Measurements from ENCODE around the gene RFK. TPM values are rescaled to one million over a fixed set of nuclear protein-coding genes. Genes with fewer than 3 reads are reported as not detected.

RFK gene
- total and polyA plus RNA-seq, 9 of the 15 experiments (the other 6 are each of a cell fraction or from before 2014, with no cell fraction given): 3.8 to 51.1 (median 14.8) TPM

DNA sequence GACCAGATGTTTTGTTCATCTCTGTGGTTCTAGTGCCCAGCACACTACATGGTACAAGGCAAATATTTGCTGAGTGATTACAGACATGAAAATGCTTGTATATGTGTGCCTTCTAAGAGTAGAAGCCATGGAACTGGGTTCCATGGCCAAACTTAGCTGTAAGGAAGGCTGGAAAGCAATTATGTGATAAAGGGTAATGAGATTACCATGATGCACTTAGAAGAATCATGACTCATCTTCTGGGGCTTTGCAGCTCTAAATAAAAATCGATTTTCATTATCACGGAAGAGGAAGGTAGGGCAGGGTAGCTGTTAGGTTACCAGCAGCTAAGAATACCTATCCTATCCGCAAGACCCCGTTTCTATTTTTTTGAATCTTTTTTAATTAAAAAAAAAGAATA lies 28.0 kb downstream of the RFK start:
- Histone ChIP-seq H4K20me1 (replicated peaks; ENCODE audit: control insufficient read depth, insufficient read depth, low read length) (no peaks in the 10 kb centered on the region), H3K79me2 (ENCODE audit: control insufficient read depth, insufficient read depth, low read length) (no peaks in the 10 kb centered on the region), H3K9ac (ENCODE audit: insufficient read depth in 1 of 2, low read depth in 2 of 2, low read length in 2 of 2) (no peak overlapping the region), H2AFZ (ENCODE audit: low read depth, low read length) (no peak overlapping the region), H3K4me1 (replicated peaks in 1 of 2; ENCODE audit: control insufficient read depth in 2 of 2, insufficient read depth in 2 of 2, low read length in 2 of 2) (peaks cover 0 to 13% of the 10 kb centered on the region in 2 experiments; a peak in 3 of 5 replicates), H3K4me3 (no peak overlapping the region), H3K9me1 (ENCODE audit: control insufficient read depth, insufficient read depth, low read length) (no peaks in the 10 kb centered on the region), H3K9me3 (replicated peaks; ENCODE audit: control insufficient read depth, insufficient read depth, low read depth, low read length) (no peaks in the 10 kb centered on the region), H3K27me3 (ENCODE audit: control insufficient read depth in 2 of 2, insufficient read depth in 2 of 2, low read length in 2 of 2) (no peaks in the 10 kb centered on the region), H3K4me2 (ENCODE audit: insufficient read depth, low read length) (no peak overlapping the region), H3K36me3 (ENCODE audit: control insufficient read depth, insufficient read depth, low read length) (no peaks in the 10 kb centered on the region), H3K27ac (ENCODE audit: extremely low read depth, low read depth, low read length) (no peak overlapping the region)
- intact Hi-C loops (cut with micrococcal nuclease) (loop anchor here (10.0 kb wide), 1 partner anchor 49 kb away; no protein-coding TSS in a partner anchor), in situ Hi-C loops (cut with MboI) (no loop called here)
- FAIRE-seq: no peak
- ChIA-PET POLR2A (no interaction called here), CTCF (ENCODE audit: low intra/inter-chr PET ratio) (no interaction called here)
- no peak for ATAC-seq
- WGBS (ENCODE audit: insufficient coverage, low coverage, missing lambda C conversion rate): 0% methylated on average over 3 of the region's 4 CpGs
- TF ChIP-seq KDM1A (IDR thresholded peaks at IDR 0.05): no peak
- no peak for TF ChIP-seq GTF2F1 (IDR thresholded peaks at IDR 0.05; ENCODE audit: low read depth, low read length)
- no peak for TF ChIP-seq FOXA3 (CRISPR knock-in tag; conservative IDR thresholded peaks at IDR 0.05 in 1 of 2, IDR thresholded peaks at IDR 0.05 in 1 of 2)
- no peak for TF ChIP-seq CHD1 (IDR thresholded peaks at IDR 0.05; ENCODE audit: low read length)
- TF ChIP-seq ATF3 (IDR thresholded peaks at IDR 0.05): peak; percentile 74
- TF ChIP-seq ATF3 (CRISPR knock-in tag; conservative IDR thresholded peaks at IDR 0.05): no peak
- TF ChIP-seq CBX3 (IDR thresholded peaks at IDR 0.05; ENCODE audit: borderline replicate concordance in 1 of 2, low read length in 2 of 2): no peak
- peak; percentile 52; the same call in 1 of the 2 replicates for TF ChIP-seq JUND (IDR thresholded peaks at IDR 0.05; ENCODE audit: borderline replicate concordance, low read depth, low read length)
- peak; percentile 53; the same call in 2 of the 3 replicates for TF ChIP-seq JUND (tag; IDR thresholded peaks at IDR 0.05; ENCODE audit: borderline replicate concordance, low read depth, low read length)
- no peak for TF ChIP-seq PCBP2 (IDR thresholded peaks at IDR 0.05; ENCODE audit: low read depth, low read length, poor library complexity, severe bottlenecking)
- TF ChIP-seq CSDE1 (IDR thresholded peaks at IDR 0.05): no peak
- TF ChIP-seq CBFA2T2 (conservative IDR thresholded peaks at IDR 0.05): no peak
- TF ChIP-seq ARID1B (IDR thresholded peaks at IDR 0.05): 0 out of 2 replicates have a peak, but pooled peaks have one; percentile 6
- 0 out of 2 replicates have a peak, but pooled peaks have one; percentile 37 for TF ChIP-seq FOSL1 (tag; conservative IDR thresholded peaks at IDR 0.05)
- TF ChIP-seq RCOR1 (IDR thresholded peaks at IDR 0.05; ENCODE audit: borderline replicate concordance in 1 of 2, low read depth in 2 of 2, low read length in 2 of 2): 0 out of 4 replicates have a peak, but pooled peaks of 1 of the 2 experiments have one; percentile 44
- BruUV-seq (replicated peaks): no TSS peak
- no peak for DNase-seq (ENCODE audit: extremely low read depth in 1 of 4, low spot score in 3 of 4)
